Muscle of arm (tissue), 12 donors: Measurements from ENCODE around the gene TAS2R40. TPM values are rescaled to one million over a fixed set of nuclear protein-coding genes. Genes with fewer than 3 reads are reported as not detected.

Experiments
- DNase-seq: peaks from one replicate; pipeline ENCODE4 v3.0.0-alpha.2; 2013
- polyA plus RNA-seq, 12 donors: library from polyadenylated mRNA; unstranded; fragments of 120-200 nt; gene quantifications; one replicate each; pipeline ENCODE4 v1.2.1, GENCODE V29; 2013; ENCODE audit not compliant: insufficient read length in 12 of 12

TAS2R40 gene
- polyA plus RNA-seq, 12 donors, result not detected

GRCh38 chr7:143223784-143224183 lies 1.9 kb downstream of the TAS2R40 start:
- no peak for DNase-seq

- no peak for DNase-seq
These were observed 3.2 kb downstream of the TAS2R40 start for GRCh38 chr7:143225047-143225446.

GRCh38 chr7:143227806-143228205 lies 6.0 kb downstream of the TAS2R40 start:
- no peak for DNase-seq

- DNase-seq, result no peak
These were observed 7.4 kb downstream of the TAS2R40 start for GRCh38 chr7:143229054-143229790.

- DNase-seq, result no peak
These were observed 9.0 kb downstream of the TAS2R40 start for GRCh38 chr7:143230602-143231457.

GRCh38 chr7:143233816-143234532 lies 12.1 kb downstream of the TAS2R40 start:
- DNase-seq, result no peak

GRCh38 chr7:143234533-143234875 lies 12.7 kb downstream of the TAS2R40 start:
- no peak for DNase-seq

- no peak for DNase-seq
These were observed 13.7 kb downstream of the TAS2R40 start for GRCh38 chr7:143235561-143235960.

GRCh38 chr7:143236408-143236990 lies 14.7 kb downstream of the TAS2R40 start:
- DNase-seq, result no peak

- no peak for DNase-seq
These were observed 15.5 kb downstream of the TAS2R40 start for GRCh38 chr7:143237366-143237765.

GRCh38 chr7:143238289-143238980 lies 16.6 kb downstream of the TAS2R40 start:
- no peak for DNase-seq

GRCh38 chr7:143239813-143240212 lies 18.0 kb downstream of the TAS2R40 start:
- no peak for DNase-seq

GRCh38 chr7:143240291-143241168 lies 18.7 kb downstream of the TAS2R40 start:
- DNase-seq, result peak; percentile 82

- no peak for DNase-seq
These were observed 20.5 kb downstream of the TAS2R40 start for GRCh38 chr7:143242306-143242705.

GRCh38 chr7:143243111-143243510 lies 21.3 kb downstream of the TAS2R40 start:
- no peak for DNase-seq

GRCh38 chr7:143243614-143244013 lies 21.8 kb downstream of the TAS2R40 start:
- DNase-seq, result no peak

- DNase-seq, result no peak
These were observed 22.5 kb downstream of the TAS2R40 start for GRCh38 chr7:143244321-143244720.

GRCh38 chr7:143245123-143245522 lies 23.3 kb downstream of the TAS2R40 start:
- no peak for DNase-seq

- no peak for DNase-seq
These were observed 25.5 kb downstream of the TAS2R40 start for GRCh38 chr7:143247372-143247771.

- no peak for DNase-seq
These were observed 27.0 kb downstream of the TAS2R40 start for GRCh38 chr7:143248761-143249354.
